ENCODE measurements around the gene MESD. TPM values are rescaled to one million over a fixed set of nuclear protein-coding genes. Genes with fewer than 3 reads are reported as not detected.

MESD gene
- total and polyA plus RNA-seq, 7 donors, result 4.6 to 9.4 (median 7.0) TPM

- intact Hi-C loops (cut with DNase I), result no loop called here
- 39 to 52% (median 39%) methylated on average over 1 of the region's 1 CpG for WGBS, 3 donors
- DNase-seq (no peak), ATAC-seq (no peak)
- Histone ChIP-seq H3K4me3 (no peak overlapping the region), H3K27me3 (ENCODE audit: insufficient read depth in 3 of 3, low read length in 2 of 3) (no peaks in the 10 kb centered on the region), H3K4me1 (no peaks in the 10 kb centered on the region), H3K36me3 (ENCODE audit: insufficient read depth in 1 of 2, low read depth in 1 of 2) (no peaks in the 10 kb centered on the region), H3K27ac (no peak overlapping the region), H3K9me3 (no peaks in the 10 kb centered on the region)
- no peak for TF ChIP-seq CTCF (IDR thresholded peaks at IDR 0.05)
Observed at GRCh38 chr15:81032818-81033217, 43.2 kb upstream of the MESD start.

GRCh38 chr15:81032355-81032754 is 42.7 kb upstream of the MESD start:
- Histone ChIP-seq H3K9me3 (no peaks in the 10 kb centered on the region), H3K27ac (no peak overlapping the region), H3K36me3 (ENCODE audit: insufficient read depth in 1 of 2, low read depth in 1 of 2) (no peaks in the 10 kb centered on the region), H3K4me3 (no peak overlapping the region), H3K27me3 (ENCODE audit: insufficient read depth in 3 of 3, low read length in 2 of 3) (no peaks in the 10 kb centered on the region), H3K4me1 (no peaks in the 10 kb centered on the region)
- no peak for TF ChIP-seq CTCF (IDR thresholded peaks at IDR 0.05)
- 88 to 93% (median 89%) methylated on average over 4 of the region's 4 CpGs for WGBS, 3 donors
- ATAC-seq (no peak), DNase-seq (no peak)
- intact Hi-C loops (cut with DNase I), result no loop called here

GRCh38 chr15:81031203-81031602 is 41.6 kb upstream of the MESD start:
- TF ChIP-seq CTCF (IDR thresholded peaks at IDR 0.05), result no peak
- H3K36me3 ChIP-seq (ENCODE audit: insufficient read depth in 1 of 2, low read depth in 1 of 2), result no peaks in the 10 kb centered on the region
- no peaks in the 10 kb centered on the region for H3K4me1 ChIP-seq
- ATAC-seq (no peak), DNase-seq (no peak)
- intact Hi-C loops (cut with DNase I), result no loop called here
- H3K27me3 ChIP-seq (ENCODE audit: insufficient read depth in 3 of 3, low read length in 2 of 3), result no peaks in the 10 kb centered on the region
- H3K9me3 ChIP-seq, result no peaks in the 10 kb centered on the region
- H3K4me3 ChIP-seq, result no peak overlapping the region
- no peak overlapping the region for H3K27ac ChIP-seq
- WGBS, 3 donors, result 80 to 90% (median 86%) methylated on average over 4 of the region's 4 CpGs

GRCh38 chr15:81030301-81030750 is 40.7 kb upstream of the MESD start:
- no peaks in the 10 kb centered on the region for H3K9me3 ChIP-seq
- no peaks in the 10 kb centered on the region for H3K27me3 ChIP-seq (ENCODE audit: insufficient read depth in 3 of 3, low read length in 2 of 3)
- no peak for TF ChIP-seq CTCF (IDR thresholded peaks at IDR 0.05)
- intact Hi-C loops (cut with DNase I), result no loop called here
- no peak overlapping the region for H3K4me3 ChIP-seq
- no peak overlapping the region for H3K27ac ChIP-seq
- 39 to 49% (median 48%) methylated on average over 3 of the region's 3 CpGs for WGBS, 3 donors
- H3K36me3 ChIP-seq (ENCODE audit: insufficient read depth in 1 of 2, low read depth in 1 of 2), result no peaks in the 10 kb centered on the region
- H3K4me1 ChIP-seq, result no peaks in the 10 kb centered on the region
- ATAC-seq (no peak), DNase-seq (no peak)
